OCI-M1 (cell line): Measurements from ENCODE around the gene TCF4.

ENCODE experiments used
- DNase-seq: peaks from one replicate; lab custom pipeline; 2025; lab: John Stamatoyannopoulos, UW

Gene TCF4

GRCh38 chr18:55407191-55407590 lies 180.8 kb downstream of the TCF4 start:
- no peak for DNase-seq

GRCh38 chr18:55406451-55406991 lies 181.5 kb downstream of the TCF4 start:
- no peak for DNase-seq

- DNase-seq, result peak; percentile 84
These were observed 182.0 kb downstream of the TCF4 start for GRCh38 chr18:55405893-55406406.

GRCh38 chr18:55405475-55405874 lies 182.5 kb downstream of the TCF4 start:
- DNase-seq, result no peak

GRCh38 chr18:55404832-55405465 lies 183.0 kb downstream of the TCF4 start:
- no peak for DNase-seq

- no peak for DNase-seq
These were observed 183.7 kb downstream of the TCF4 start for GRCh38 chr18:55404136-55404830.

GRCh38 chr18:55403421-55403949 lies 184.5 kb downstream of the TCF4 start:
- DNase-seq, result no peak

GRCh38 chr18:55402731-55403405 lies 185.1 kb downstream of the TCF4 start:
- DNase-seq, result no peak

GRCh38 chr18:55401638-55402191 lies 186.3 kb downstream of the TCF4 start:
- DNase-seq, result no peak

- DNase-seq, result no peak
These were observed 187.1 kb downstream of the TCF4 start for GRCh38 chr18:55400590-55401541.

GRCh38 chr18:55400081-55400480 lies 187.9 kb downstream of the TCF4 start:
- DNase-seq, result no peak

- no peak for DNase-seq
These were observed 189.1 kb downstream of the TCF4 start for GRCh38 chr18:55398858-55399257.

GRCh38 chr18:55396979-55397378 lies 191.0 kb downstream of the TCF4 start:
- DNase-seq, result no peak

GRCh38 chr18:55396267-55396905 lies 191.6 kb downstream of the TCF4 start:
- DNase-seq, result no peak

- no peak for DNase-seq
These were observed 192.2 kb downstream of the TCF4 start for GRCh38 chr18:55395799-55396198.

GRCh38 chr18:55390898-55391297 lies 197.1 kb downstream of the TCF4 start:
- DNase-seq, result no peak

- DNase-seq, result peak; percentile 50
These were observed 200.6 kb downstream of the TCF4 start for GRCh38 chr18:55387139-55387984.

- peak; percentile 49 for DNase-seq
These were observed 201.4 kb downstream of the TCF4 start for GRCh38 chr18:55386545-55386944.

GRCh38 chr18:55385770-55386169 lies 202.2 kb downstream of the TCF4 start:
- DNase-seq, result peak; percentile 4
